ENCODE results near the gene SMIM27. TPM values are rescaled to one million over a fixed set of nuclear protein-coding genes. Genes with fewer than 3 reads are reported as not detected.

Gene SMIM27
- total and polyA plus RNA-seq, 2 of the 13 experiments (the other 11 are each of a cell fraction or from before 2014, with no cell fraction given): 17.9 to 19.0 TPM

- TF ChIP-seq TFE3 (CRISPR knock-in tag; IDR thresholded peaks at IDR 0.05): 0 out of 2 replicates have a peak, but pooled peaks have one; percentile 26
- TF ChIP-seq NFKB2 (CRISPR knock-in tag; IDR thresholded peaks at IDR 0.05; ENCODE audit: borderline replicate concordance): peak; percentile 46; the same call in 1 of the 2 replicates
- TF ChIP-seq JUN (CRISPR knock-in tag; IDR thresholded peaks at IDR 0.05): no peak
- TF ChIP-seq, protein P1, sequence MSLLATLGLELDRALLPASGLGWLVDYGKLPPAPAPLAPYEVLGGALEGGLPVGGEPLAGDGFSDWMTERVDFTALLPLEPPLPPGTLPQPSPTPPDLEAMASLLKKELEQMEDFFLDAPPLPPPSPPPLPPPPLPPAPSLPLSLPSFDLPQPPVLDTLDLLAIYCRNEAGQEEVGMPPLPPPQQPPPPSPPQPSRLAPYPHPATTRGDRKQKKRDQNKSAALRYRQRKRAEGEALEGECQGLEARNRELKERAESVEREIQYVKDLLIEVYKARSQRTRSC (CRISPR knock-in tag; IDR thresholded peaks at IDR 0.05; ENCODE audit: low read depth): no peak
- TF ChIP-seq ZNF580 (CRISPR knock-in tag; IDR thresholded peaks at IDR 0.05; ENCODE audit: borderline replicate concordance, low read depth): peak; percentile 76; the same call in 1 of the 2 replicates
- no peak for TF ChIP-seq ZNF337 (CRISPR knock-in tag; IDR thresholded peaks at IDR 0.05; ENCODE audit: borderline replicate concordance, low read depth)
- peak; percentile 69 for TF ChIP-seq SMC3 (IDR thresholded peaks at IDR 0.05; ENCODE audit: low read length)
These were observed 26.0 kb upstream of the SMIM27 start, which contains the start of gene RIGI (continued) for GRCh38 chr9:32526041-32526706.

DNA sequence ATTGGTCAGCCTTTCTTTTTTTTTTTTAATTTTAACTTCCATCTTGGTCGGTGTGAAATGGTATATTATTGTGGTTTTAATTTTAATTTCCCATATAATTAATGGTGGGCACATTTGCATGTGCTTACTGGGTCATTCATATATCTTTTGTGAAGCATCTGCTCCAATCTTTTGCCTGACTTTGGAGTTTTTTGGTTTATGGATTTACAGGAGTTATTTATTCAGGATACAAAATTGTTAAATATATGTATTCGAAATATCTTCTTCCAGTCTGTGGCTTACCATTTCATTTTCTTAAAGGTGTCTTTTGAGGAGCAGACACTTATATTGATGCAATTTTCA lies 25.4 kb upstream of the SMIM27 start:
- 4% methylated on average over 2 of the region's 2 CpGs for WGBS (ENCODE audit: low lambda C conversion rate)
- Histone ChIP-seq H2AFZ (ENCODE audit: low read length) (no peak overlapping the region), H3K36me3 (replicated peaks in 1 of 2; ENCODE audit: control insufficient read depth in 1 of 2, insufficient read depth in 2 of 2, low read length in 2 of 2) (no peaks in the 10 kb centered on the region), H3K9me3 (ENCODE audit: low read length) (no peaks in the 10 kb centered on the region), H3K4me3 (replicated peaks in 1 of 3; ENCODE audit: insufficient read depth in 1 of 3, low read depth in 2 of 3, low read length in 3 of 3) (peak overlapping the region; percentile 80 to 86 (median 82)), H4K20me1 (ENCODE audit: insufficient read depth, low read length) (no peaks in the 10 kb centered on the region), H3K4me1 (ENCODE audit: insufficient read depth, low read length) (peaks cover 39% of the 10 kb centered on the region), H3K4me2 (ENCODE audit: low read depth, low read length) (peak overlapping the region; percentile 59), H3K27me3 (ENCODE audit: control insufficient read depth in 1 of 2, insufficient read depth in 2 of 2, low read length in 2 of 2) (no peaks in the 10 kb centered on the region; a peak in 1 of 5 replicates), H3K79me2 (ENCODE audit: insufficient read depth, low read length) (peaks cover 6% of the 10 kb centered on the region), H3K9ac (ENCODE audit: insufficient read depth, low read depth, low read length) (peak overlapping the region; percentile 76), H3K27ac (ENCODE audit: extremely low read length, insufficient read depth, low read length) (peak overlapping the region; percentile 75)
- POLR2A ChIA-PET: interaction anchor here (1.0 to 2.8 kb wide), 12 partner anchors 16 to 498 kb away, joined by 4 to 43 read pairs (median 11); partner anchors contain the start of genes ACO1, DNAJA1, NDUFB6 and SMIM27
- no peak for ATAC-seq
- no peak for DNase-seq (ENCODE audit: low spot score)
- BruUV-seq (replicated peaks): no TSS peak
- in situ Hi-C loops (cut with HindIII; ENCODE audit: extremely low pct_ligation_motif_present, low pct_unique_long_range_greater_than_20kb): loop anchor here (5.0 kb wide), 1 partner anchor 144 kb away; the partner anchor contains the start of gene ACO1
- CTCF ChIA-PET (ENCODE audit: low intra/inter-chr PET ratio, low total read pairs): interaction anchor here (3.4 kb wide), 1 partner anchor 148 kb away, joined by 33 read pairs; no protein-coding TSS in a partner anchor
- no peak for FAIRE-seq
- intact Hi-C loops (cut with micrococcal nuclease; ENCODE audit: unreplicated experiment): loop anchor here (1.0 kb wide), 5 partner anchors 39 to 147 kb away; no protein-coding TSS in a partner anchor
- TF ChIP-seq SYNCRIP (IDR thresholded peaks at IDR 0.05; ENCODE audit: insufficient read depth, low read depth, low read length): no peak

Measured in HepG2 (cell line).